Measurements from ENCODE around the gene ZMYND12.

The ZMYND12 gene

DNA sequence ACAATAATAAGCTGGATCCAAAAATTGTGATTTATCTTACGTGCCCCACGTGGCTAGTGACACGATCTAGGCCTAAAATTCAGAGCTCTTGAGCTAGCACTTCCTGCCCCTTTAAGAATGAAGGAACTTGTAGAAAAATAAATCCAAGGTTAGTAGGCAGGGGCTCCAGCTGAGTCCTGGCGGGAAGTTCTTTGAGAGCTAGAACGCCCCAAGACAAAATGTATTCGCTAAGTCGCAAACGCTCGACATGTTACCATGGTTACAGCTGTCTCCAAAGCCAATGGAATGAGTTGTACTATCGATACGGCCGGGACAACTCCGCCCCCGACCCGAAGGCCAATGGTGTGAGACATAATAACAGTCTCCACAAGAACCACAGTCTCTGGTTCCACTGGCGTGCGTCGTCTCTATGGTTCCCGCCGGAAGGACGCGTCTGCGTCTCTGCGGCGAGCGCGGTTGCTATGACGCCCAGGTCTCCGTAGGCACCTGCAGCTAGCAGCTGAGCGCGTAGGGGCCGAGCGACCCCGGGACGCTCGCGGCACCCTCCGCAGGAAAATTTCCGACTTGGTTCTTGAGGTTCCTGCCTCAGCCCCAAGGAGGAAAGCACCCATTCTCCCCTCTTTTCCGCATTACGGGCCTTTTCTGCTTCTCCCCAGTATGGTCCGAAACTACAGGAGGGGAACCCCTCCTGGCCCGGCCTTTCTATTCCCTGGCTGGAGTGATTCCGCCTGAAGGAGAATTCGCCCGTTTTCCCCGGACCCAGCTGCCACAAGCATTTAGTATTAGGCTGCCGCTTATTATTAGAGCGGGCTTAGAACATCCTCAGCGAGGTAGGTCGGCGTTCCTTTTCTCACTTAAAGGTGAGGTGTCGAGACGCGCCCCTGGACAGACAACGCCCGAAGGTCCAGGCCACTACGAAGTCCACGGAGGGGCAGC is 7.3 kb upstream of the ZMYND12 start, which contains the start of gene CCDC30:
Gene CCDC30, plus strand, starts transcription at position 459 of the 936 bp plus-strand sequence. CDS start 17,266 bp downstream, outside the sequence.
- TF ChIP-seq GATA1 (IDR thresholded peaks at IDR 0.05; ENCODE audit: low read depth, low read length) (no peak), POLR2A (IDR thresholded peaks at IDR 0.05; ENCODE audit: low read length) (peak; percentile 54)

DNA sequence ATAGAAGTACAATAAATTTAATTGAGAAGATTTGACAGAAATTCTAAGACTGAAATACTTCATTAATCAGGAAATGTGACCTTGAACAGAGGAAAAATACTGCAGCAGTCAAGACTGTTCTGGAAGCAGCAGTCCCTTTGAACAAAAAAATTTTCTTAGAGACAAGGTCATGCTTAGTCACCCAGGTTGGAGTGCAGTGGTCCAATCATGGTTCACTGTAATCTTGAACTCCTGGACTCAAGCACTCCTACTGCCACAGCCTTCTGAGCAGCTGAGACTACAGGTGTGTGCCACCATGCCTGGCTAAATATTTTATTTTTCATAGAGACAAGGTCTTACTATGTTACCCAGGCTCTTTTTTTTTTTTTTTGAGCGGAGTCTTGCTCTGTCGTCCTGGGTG is 5.4 kb upstream of the ZMYND12 start:
- DNase-seq: peak in 1 of 2 experiments; percentile 20
- no peak for TF ChIP-seq GATA1 (IDR thresholded peaks at IDR 0.05; ENCODE audit: low read depth, low read length)
- no peak for TF ChIP-seq POLR2A (IDR thresholded peaks at IDR 0.05; ENCODE audit: low read length)

More for the DNA sequence above, 7.3 kb upstream of the ZMYND12 start, which contains the start of gene CCDC30:
- peak; percentile 95 to 97 for DNase-seq

DNA sequence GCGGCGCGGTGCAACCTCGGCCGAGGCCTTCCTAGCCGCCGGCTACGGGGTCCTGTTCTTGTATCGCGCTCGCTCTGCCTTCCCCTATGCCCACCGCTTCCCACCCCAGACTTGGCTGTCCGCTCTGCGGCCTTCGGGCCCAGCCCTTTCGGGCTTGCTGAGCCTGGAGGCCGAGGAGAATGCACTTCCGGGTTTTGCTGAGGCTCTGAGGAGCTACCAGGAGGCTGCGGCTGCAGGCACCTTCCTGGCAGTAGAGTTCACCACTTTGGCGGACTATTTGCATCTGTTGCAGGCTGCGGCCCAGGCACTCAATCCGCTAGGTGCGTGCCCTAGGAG is 900 bp upstream of the ZMYND12 start:
- TF ChIP-seq GATA1 (IDR thresholded peaks at IDR 0.05; ENCODE audit: low read depth, low read length) (no peak), POLR2A (IDR thresholded peaks at IDR 0.05; ENCODE audit: low read length) (peak; percentile 61)
- peak; percentile 82 to 85 for DNase-seq

DNA sequence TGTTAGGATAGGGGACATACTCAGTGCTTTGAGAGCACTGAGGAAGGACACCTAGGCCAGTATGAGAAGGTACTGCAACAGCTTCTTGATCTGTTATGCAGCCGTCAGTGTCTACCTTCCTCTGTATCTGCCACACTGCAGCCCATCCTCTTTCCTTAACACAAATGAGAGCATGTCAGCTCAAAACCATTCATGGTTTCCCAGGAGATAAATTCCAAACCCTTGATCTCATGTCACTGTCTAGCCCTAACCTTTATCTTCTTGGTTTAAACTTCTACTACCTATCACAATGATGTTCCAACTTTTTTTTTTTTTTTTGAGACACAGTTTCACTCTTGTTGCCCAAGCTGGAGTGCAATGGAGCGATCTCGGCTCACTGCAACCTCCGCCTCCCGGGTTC is 1.4 kb downstream of the ZMYND12 start:
- no peak for DNase-seq
- no peak for TF ChIP-seq GATA1 (IDR thresholded peaks at IDR 0.05; ENCODE audit: low read depth, low read length)

DNA sequence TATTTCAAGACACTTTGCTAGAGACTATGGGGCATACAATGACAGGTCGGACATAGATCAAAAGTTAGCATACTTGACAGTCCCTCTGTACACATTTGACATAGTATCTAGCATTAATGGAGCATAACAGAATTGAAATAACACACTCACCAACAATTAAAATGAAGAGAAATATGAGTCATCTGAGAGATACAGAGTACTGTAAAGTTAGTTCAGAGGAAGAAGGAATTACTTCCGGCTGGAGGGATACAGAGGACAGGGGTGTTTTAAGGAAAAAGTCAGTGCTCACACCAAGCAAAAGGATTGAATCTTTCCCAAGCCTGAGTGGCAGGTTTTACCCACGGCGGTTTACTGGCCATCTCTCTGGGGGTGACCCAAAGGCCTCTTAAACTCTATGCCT is 2.4 kb downstream of the ZMYND12 start:
- DNase-seq: no peak
- TF ChIP-seq GATA1 (IDR thresholded peaks at IDR 0.05; ENCODE audit: low read depth, low read length) (no peak), POLR2A (IDR thresholded peaks at IDR 0.05; ENCODE audit: low read length) (no peak)

DNA sequence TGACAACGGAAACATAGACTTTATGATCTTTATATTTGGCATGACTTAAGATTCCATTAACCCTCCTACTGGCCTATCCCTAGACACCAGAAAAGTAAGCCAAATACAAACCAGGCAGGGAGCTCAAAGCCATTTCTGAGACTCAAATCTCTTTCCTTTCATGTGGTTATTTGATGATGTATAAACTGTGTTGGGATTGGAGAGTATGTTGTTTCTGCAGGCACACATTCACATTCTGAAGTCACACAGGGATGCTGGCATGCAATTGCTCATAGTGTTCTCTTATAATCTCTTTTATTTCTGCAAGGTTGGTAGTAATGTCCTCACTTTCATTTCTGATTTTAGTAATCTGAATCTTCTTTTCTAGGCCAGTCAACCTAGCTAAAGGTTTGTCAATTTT is 5.8 kb downstream of the ZMYND12 start:
- TF ChIP-seq GATA1 (IDR thresholded peaks at IDR 0.05; ENCODE audit: low read depth, low read length) (no peak), POLR2A (IDR thresholded peaks at IDR 0.05; ENCODE audit: low read length) (no peak)
- no peak for DNase-seq

DNA sequence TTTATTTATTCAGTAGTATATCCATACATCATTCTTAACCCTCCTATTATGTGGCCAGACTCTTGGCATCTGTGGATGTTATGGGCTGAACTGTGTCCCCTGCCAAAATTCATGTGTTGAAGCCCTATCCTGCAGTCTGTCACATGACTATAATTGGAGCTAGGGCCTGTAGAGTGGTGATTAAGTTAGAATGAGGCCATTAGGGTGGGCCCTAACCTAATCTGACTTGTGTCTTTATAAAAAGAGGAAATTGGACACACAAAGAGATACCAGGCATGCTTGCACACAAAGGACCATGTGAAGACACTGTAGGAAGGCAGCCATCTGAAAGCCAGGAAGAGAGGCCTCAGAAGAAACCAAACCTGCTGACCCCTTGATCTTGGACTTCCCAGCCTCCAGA is 6.6 kb downstream of the ZMYND12 start:
- DNase-seq: peak in 1 of 2 experiments; percentile 43
- no peak for TF ChIP-seq POLR2A (IDR thresholded peaks at IDR 0.05; ENCODE audit: low read length)
- TF ChIP-seq GATA1 (IDR thresholded peaks at IDR 0.05; ENCODE audit: low read depth, low read length): no peak

DNA sequence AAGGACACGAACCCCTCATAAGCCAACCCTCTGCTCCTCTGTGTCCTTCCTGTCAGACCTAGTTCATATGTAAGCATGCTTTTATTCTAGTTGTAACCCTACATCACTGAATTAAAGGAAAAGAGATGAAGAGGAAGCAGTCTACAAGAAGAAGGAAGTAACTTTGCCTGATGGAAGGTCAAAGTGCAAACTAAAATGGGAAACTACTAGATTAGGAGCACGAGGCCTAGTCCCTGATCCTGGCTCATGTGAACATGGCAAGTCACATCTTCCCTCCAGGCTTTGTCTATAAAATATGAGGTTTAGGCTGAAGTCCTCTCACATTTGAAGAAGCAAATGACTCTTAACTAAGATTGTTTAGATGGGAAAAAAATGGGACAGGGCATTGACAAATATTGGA is 13.2 kb downstream of the ZMYND12 start:
- TF ChIP-seq POLR2A (IDR thresholded peaks at IDR 0.05; ENCODE audit: low read length) (no peak), GATA1 (IDR thresholded peaks at IDR 0.05; ENCODE audit: low read depth, low read length) (no peak)

DNA sequence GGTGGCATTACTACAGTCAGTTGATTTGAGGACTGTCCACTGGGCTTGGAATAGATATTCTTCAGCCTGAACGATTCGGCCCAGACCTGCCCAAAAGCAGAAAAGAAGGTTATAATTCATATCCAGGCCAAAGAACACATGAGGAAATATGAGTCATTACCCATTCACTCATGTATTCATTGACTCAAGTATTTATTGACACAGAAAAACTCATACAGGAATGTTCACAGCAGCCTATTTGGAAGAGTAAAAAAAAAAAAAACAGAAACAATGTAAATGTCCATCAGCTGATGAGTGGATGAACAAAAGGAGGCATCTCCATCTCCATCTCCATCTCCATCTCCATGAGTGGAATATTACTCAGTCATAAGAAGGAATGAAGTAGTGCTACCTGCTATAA is 15.9 kb downstream of the ZMYND12 start:
- no peak for DNase-seq
- TF ChIP-seq GATA1 (IDR thresholded peaks at IDR 0.05; ENCODE audit: low read depth, low read length) (no peak), POLR2A (IDR thresholded peaks at IDR 0.05; ENCODE audit: low read length) (no peak)

More for the DNA sequence above, 13.2 kb downstream of the ZMYND12 start:
- no peak for DNase-seq

DNA sequence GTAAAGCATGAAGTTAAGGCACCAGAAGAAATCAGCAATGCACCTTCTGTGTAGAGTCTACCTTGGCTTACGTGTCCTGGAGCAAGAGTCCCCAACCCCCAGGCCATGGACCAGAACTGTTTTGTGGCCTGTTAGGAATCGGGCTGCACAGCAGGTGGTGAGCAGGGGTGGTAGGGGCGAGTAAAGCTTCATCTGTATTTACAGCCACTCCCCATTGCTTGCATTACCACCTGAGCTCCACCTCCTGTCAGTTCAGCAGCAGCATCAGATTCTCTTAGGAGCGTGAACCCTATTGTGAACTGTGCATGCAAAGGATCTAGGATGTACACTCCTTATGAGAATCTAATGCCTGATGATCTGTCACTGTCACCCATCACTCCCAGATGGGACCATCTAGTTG is 21.5 kb downstream of the ZMYND12 start:
- DNase-seq: no peak
- TF ChIP-seq POLR2A (IDR thresholded peaks at IDR 0.05; ENCODE audit: low read length): no peak
- TF ChIP-seq GATA1 (IDR thresholded peaks at IDR 0.05; ENCODE audit: low read depth, low read length): no peak

DNA sequence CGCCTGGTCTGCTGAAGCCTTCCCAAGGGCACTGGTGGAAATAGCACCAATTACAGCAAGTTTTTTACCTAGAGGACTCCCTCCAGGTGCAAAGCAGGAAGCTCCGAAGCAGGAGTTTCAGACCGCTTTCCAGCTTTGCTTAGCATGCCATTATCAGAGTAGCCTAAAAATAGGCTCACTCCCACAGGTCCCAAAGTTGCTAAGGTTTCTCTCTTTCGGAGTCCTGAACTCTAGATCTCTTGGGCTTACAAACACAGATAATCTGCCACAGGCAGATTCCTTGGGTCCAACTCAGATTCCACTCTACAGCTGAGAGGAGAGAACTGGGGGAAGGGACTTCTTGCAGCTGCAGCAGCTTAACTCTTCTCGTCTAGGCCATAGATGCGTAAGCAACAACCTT is 22.5 kb downstream of the ZMYND12 start:
- DNase-seq: no peak
- TF ChIP-seq GATA1 (IDR thresholded peaks at IDR 0.05; ENCODE audit: low read depth, low read length) (no peak), POLR2A (IDR thresholded peaks at IDR 0.05; ENCODE audit: low read length) (no peak)

DNA sequence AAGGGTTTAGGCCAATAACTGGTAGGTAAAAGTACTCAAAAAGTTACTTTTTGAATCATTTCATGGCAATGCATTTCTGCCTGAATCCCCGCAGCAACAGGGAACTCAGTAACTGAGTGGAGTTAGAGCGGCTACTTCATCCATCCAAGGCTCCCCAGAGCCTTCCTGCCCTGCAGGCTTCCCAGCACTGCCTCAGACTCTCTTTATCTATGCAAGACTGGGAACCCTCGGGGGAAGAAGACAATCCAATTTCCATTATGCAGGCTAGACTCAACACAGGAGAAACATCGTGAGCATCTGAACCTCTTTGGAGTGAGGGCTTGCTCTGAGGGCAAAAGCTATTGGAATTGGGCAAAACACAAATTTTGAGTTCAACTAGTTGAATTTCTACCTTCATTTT is 23.1 kb downstream of the ZMYND12 start:
- TF ChIP-seq GATA1 (IDR thresholded peaks at IDR 0.05; ENCODE audit: low read depth, low read length) (no peak), POLR2A (IDR thresholded peaks at IDR 0.05; ENCODE audit: low read length) (no peak)

DNA sequence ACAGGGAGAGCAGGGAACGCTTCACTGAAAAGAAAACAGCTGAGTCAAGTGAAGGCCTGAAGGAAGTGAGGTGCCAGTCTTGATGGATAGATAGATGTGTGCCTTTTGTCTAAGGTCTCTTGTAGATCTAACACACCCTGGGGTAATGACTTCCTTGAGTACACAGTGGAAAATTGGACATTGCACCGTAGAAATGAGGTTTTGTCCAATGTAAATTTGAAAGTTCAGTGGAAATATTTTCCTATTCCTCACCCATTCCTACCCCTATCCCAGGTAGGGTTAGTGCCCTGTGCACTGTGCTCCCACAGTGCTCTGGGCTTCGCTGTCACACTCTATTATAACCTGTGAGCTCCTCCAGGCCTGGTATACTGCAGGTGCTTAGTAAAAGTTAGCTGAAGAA is 24.3 kb downstream of the ZMYND12 start:
- TF ChIP-seq POLR2A (IDR thresholded peaks at IDR 0.05; ENCODE audit: low read length) (no peak), GATA1 (IDR thresholded peaks at IDR 0.05; ENCODE audit: low read depth, low read length) (no peak)
- DNase-seq: no peak

More for the DNA sequence above, 23.1 kb downstream of the ZMYND12 start:
- DNase-seq: no peak

DNA sequence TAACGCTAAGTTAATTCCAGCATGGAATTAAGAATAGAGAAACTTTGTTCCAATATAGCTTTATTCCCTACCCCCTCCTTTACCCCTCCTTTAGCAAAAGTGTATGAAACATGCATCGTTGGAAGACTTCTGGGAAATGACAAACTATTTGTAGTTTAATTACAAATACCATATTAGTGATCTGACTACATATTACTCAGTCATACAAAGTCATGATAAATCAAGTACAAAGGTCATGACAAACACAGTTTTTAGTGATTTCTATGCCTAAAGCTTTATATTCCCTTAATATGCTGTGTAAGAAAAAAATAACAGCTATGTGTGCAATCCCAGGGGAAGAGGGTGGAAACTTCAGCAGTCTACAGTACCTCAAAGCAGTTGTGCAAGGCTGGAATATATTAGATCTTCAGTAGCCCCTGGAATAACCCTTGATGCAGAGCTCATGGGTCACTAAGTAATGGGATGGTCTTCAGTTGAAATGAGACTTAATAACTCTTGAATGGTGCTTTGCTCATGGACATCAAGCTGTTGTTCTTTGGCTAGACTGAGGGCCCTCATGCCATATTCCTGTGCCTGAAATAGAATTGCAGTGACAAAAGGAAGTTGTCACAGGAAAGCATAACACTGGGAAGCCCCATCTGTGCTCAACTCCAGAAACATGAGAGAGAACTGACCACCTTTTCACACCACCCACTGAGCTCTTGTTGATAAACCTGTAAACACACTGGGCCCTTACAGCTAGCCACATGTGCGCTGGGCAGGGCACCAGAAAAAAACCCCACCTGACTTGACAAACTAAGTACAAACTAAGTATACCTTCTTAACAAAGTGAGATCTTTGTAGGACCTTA is 25.3 kb downstream of the ZMYND12 start:
- no peak for DNase-seq
- TF ChIP-seq GATA1 (IDR thresholded peaks at IDR 0.05; ENCODE audit: low read depth, low read length): no peak
- no peak for TF ChIP-seq POLR2A (IDR thresholded peaks at IDR 0.05; ENCODE audit: low read length)
